Prostate gland (tissue), 2 donors: ENCODE results near the gene MT1A.

Source experiments
- CTCF ChIP-seq, 4 experiments: fragments of 200-600 bp in 2 of 4; fragments of 450-650 bp in 2 of 4; sonication (generic) in 2 of 4; IDR thresholded peaks; 1 replicate in 3 of 4; 2 replicates in 1 of 4; pipeline ENCODE4 v1.5.1; 2016 to 2019; ENCODE audit warnings: antibody characterized with exemption in 4 of 4, mild to moderate bottlenecking in 2 of 4, moderate library complexity in 2 of 4
- POLR2A ChIP-seq: fragments of 450-650 bp; IDR thresholded peaks from one replicate; pipeline ENCODE4 v1.6.1; 2016; ENCODE audit warnings: antibody characterized with exemption, mild to moderate bottlenecking

DNA sequence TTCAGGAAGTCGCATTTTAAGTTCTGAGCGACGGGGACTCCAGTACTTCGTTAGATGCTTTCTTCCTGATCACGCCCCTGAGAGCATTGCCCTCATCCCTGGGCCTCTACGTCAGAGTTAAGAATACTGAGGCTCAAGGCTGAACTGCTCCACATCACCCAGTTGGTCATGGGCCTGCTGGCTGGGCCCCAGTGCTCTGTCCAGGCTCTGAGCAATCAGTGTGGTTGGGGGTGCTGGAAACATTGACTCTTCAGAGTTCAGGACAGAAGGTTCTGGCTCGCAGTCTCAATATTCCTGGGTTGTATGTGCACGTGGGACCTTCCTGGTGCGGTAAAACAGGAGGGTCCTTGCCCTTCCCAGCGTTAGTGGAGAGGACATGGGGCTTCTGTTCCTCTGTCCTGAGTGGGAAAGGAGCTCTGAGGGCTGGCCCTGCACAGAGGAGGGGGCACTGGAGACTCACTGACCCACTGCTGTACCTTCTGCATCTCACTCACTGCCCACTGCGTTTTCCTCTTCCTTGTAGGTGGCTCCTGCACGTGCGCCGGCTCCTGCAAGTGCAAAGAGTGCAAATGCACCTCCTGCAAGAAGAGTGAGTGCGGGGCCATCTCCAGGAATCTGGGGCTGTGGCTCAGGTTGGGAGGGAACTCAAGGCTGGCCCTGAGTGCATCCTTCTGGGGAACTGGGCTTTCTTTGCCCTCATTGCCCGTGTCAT is 12.4 kb upstream of the MT1A start:
- no peak for TF ChIP-seq CTCF (IDR thresholded peaks at IDR 0.05)
- no peak for TF ChIP-seq POLR2A
